Measurements from ENCODE around the gene DBI. TPM values are rescaled to one million over a fixed set of nuclear protein-coding genes. Genes with fewer than 3 reads are reported as not detected.
A peak's percentile ranks its signal among the peaks of the same experiment; 100 is the strongest.
"Not testable (repeated sequence)": the region's sequence is repeated elsewhere in the genome, so short reads cannot be mapped to it uniquely, and the experiment has no call there.

DBI gene
- total RNA-seq, 1 experiment from 2014 or later, result 230 TPM

GRCh38 chr2:119402645-119403560 lies 36.1 kb downstream of the DBI start:
- ChIA-PET CTCF (no interaction called here), POLR2A (ENCODE audit: low non-redundant PET) (no interaction called here)
- TF ChIP-seq, protein P1, sequence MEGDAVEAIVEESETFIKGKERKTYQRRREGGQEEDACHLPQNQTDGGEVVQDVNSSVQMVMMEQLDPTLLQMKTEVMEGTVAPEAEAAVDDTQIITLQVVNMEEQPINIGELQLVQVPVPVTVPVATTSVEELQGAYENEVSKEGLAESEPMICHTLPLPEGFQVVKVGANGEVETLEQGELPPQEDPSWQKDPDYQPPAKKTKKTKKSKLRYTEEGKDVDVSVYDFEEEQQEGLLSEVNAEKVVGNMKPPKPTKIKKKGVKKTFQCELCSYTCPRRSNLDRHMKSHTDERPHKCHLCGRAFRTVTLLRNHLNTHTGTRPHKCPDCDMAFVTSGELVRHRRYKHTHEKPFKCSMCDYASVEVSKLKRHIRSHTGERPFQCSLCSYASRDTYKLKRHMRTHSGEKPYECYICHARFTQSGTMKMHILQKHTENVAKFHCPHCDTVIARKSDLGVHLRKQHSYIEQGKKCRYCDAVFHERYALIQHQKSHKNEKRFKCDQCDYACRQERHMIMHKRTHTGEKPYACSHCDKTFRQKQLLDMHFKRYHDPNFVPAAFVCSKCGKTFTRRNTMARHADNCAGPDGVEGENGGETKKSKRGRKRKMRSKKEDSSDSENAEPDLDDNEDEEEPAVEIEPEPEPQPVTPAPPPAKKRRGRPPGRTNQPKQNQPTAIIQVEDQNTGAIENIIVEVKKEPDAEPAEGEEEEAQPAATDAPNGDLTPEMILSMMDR (conservative IDR thresholded peaks at IDR 0.05; ENCODE audit: low read depth, low read length), result no peak
- no peak for TF ChIP-seq EZH2 (IDR thresholded peaks at IDR 0.05; ENCODE audit: borderline replicate concordance, low read depth, low read length, poor library complexity, severe bottlenecking)

GRCh38 chr2:119403618-119404017 lies 36.8 kb downstream of the DBI start:
- H3K4me1 ChIP-seq (ENCODE audit: insufficient read depth, low read length, poor library complexity, severe bottlenecking); H3K27me3 ChIP-seq (replicated peaks; ENCODE audit: insufficient read depth, low read depth, low read length, poor library complexity); H3K36me3 ChIP-seq (ENCODE audit: insufficient read depth, low read length, poor library complexity, severe bottlenecking); intact Hi-C loops (cut with micrococcal nuclease; ENCODE audit: unreplicated experiment); H3K27ac ChIP-seq (ENCODE audit: low read depth, low read length, poor library complexity, severe bottlenecking); BruUV-seq (replicated peaks); H3K9me3 ChIP-seq (ENCODE audit: low read depth, low read length, poor library complexity, severe bottlenecking); DNase-seq (ENCODE audit: low spot score); H3K4me3 ChIP-seq (ENCODE audit: low read depth, low read length, poor library complexity, severe bottlenecking): not testable (repeated sequence)
- CTCF ChIA-PET, result interaction anchor here (0.6 kb wide), 1 partner anchor 255 kb away, joined by 3 read pairs; no protein-coding TSS in a partner anchor
- POLR2A ChIA-PET (ENCODE audit: low non-redundant PET), result interaction anchor here (0.5 kb wide), 1 partner anchor 74 kb away, joined by 4 read pairs; no protein-coding TSS in a partner anchor

More at GRCh38 chr2:119402645-119403560, 36.1 kb downstream of the DBI start:
- Histone ChIP-seq H3K27me3 (replicated peaks; ENCODE audit: insufficient read depth, low read depth, low read length, poor library complexity) (no peaks in the 10 kb centered on the region), H3K36me3 (ENCODE audit: insufficient read depth, low read length, poor library complexity, severe bottlenecking) (no peaks in the 10 kb centered on the region), H3K4me3 (ENCODE audit: low read depth, low read length, poor library complexity, severe bottlenecking) (no peak overlapping the region), H3K9me3 (ENCODE audit: low read depth, low read length, poor library complexity, severe bottlenecking) (no peaks in the 10 kb centered on the region), H3K27ac (ENCODE audit: low read depth, low read length, poor library complexity, severe bottlenecking) (no peak overlapping the region), H3K4me1 (ENCODE audit: insufficient read depth, low read length, poor library complexity, severe bottlenecking) (peaks cover 2% of the 10 kb centered on the region)
- peak; percentile 29 for DNase-seq (ENCODE audit: low spot score)
- no TSS peak for BruUV-seq (replicated peaks)
- intact Hi-C loops (cut with micrococcal nuclease; ENCODE audit: unreplicated experiment), result no loop called here

DNA sequence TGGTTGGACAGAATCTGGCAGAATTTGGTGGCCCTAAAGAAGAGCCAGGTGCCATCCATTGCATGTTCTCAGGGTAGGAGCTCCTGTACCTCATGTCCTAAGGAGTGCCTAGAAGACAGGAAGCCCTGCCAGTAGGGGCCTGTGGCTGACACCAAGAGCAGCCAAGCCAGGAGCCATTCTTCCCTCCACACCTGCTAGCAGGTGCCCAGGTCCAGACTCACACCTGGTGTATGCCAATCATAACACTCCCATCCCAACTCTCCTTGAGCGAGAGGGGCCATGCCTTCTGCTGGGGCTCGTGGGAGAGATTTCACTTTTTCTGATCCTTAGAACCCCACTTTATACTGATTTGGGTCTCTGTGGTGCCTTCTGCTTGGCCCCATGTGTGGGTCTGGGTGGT lies 38.4 kb downstream of the DBI start:
- H3K27me3 ChIP-seq (replicated peaks; ENCODE audit: insufficient read depth, low read depth, low read length, poor library complexity), result no peaks in the 10 kb centered on the region
- ChIA-PET POLR2A (ENCODE audit: low non-redundant PET) (no interaction called here), CTCF (no interaction called here)
- H3K36me3 ChIP-seq (ENCODE audit: insufficient read depth, low read length, poor library complexity, severe bottlenecking), result no peaks in the 10 kb centered on the region
- no TSS peak for BruUV-seq (replicated peaks)
- DNase-seq (ENCODE audit: low spot score), result no peak
- H3K4me3 ChIP-seq (ENCODE audit: low read depth, low read length, poor library complexity, severe bottlenecking), result no peak overlapping the region
- no peaks in the 10 kb centered on the region for H3K9me3 ChIP-seq (ENCODE audit: low read depth, low read length, poor library complexity, severe bottlenecking)
- H3K4me1 ChIP-seq (ENCODE audit: insufficient read depth, low read length, poor library complexity, severe bottlenecking), result peaks cover 7% of the 10 kb centered on the region
- TF ChIP-seq, protein P1 (conservative IDR thresholded peaks at IDR 0.05; ENCODE audit: low read depth, low read length), result no peak
- no peak for TF ChIP-seq EZH2 (IDR thresholded peaks at IDR 0.05; ENCODE audit: borderline replicate concordance, low read depth, low read length, poor library complexity, severe bottlenecking)
- intact Hi-C loops (cut with micrococcal nuclease; ENCODE audit: unreplicated experiment), result loop anchor here (5.0 kb wide), 1 partner anchor 122 kb away; no protein-coding TSS in a partner anchor
- H3K27ac ChIP-seq (ENCODE audit: low read depth, low read length, poor library complexity, severe bottlenecking), result no peak overlapping the region
